ENCODE data around the gene CCDC30.

The CCDC30 gene

DNA sequence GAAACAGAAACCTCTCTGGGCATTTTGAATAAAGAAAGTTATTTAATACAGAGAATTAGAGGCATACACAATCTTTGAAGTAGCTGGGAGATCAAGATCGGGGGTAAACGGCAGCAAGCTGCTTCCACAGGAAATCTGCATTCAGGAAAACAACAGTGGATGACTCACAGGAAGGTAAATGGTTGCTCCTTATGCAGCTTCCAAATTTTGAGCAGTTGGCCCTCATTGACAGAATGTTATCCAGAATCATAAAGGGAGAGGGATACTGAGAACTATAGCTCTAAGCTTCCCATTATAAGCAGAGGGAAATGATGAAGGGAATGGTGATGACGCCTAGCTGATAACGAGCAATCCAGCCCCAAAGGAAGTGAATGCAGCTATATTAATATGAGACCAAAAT, 35.8 kb upstream of the CCDC30 start:
- Histone ChIP-seq H3K9me3 (no peaks in the 10 kb centered on the region), H3K4me1 (no peaks in the 10 kb centered on the region), H3K4me3 (no peak overlapping the region), H3K36me3 (no peaks in the 10 kb centered on the region), H3K27me3 (peaks cover 0 to 2% of the 10 kb centered on the region in 2 donors), H3K27ac (no peak overlapping the region)
- TF ChIP-seq, protein P1, sequence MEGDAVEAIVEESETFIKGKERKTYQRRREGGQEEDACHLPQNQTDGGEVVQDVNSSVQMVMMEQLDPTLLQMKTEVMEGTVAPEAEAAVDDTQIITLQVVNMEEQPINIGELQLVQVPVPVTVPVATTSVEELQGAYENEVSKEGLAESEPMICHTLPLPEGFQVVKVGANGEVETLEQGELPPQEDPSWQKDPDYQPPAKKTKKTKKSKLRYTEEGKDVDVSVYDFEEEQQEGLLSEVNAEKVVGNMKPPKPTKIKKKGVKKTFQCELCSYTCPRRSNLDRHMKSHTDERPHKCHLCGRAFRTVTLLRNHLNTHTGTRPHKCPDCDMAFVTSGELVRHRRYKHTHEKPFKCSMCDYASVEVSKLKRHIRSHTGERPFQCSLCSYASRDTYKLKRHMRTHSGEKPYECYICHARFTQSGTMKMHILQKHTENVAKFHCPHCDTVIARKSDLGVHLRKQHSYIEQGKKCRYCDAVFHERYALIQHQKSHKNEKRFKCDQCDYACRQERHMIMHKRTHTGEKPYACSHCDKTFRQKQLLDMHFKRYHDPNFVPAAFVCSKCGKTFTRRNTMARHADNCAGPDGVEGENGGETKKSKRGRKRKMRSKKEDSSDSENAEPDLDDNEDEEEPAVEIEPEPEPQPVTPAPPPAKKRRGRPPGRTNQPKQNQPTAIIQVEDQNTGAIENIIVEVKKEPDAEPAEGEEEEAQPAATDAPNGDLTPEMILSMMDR (IDR thresholded peaks at IDR 0.05) = no peak
- intact Hi-C loops (cut with DNase I; ENCODE audit: low total_unique reads) = no loop called here
- DNase-seq = no peak

DNA sequence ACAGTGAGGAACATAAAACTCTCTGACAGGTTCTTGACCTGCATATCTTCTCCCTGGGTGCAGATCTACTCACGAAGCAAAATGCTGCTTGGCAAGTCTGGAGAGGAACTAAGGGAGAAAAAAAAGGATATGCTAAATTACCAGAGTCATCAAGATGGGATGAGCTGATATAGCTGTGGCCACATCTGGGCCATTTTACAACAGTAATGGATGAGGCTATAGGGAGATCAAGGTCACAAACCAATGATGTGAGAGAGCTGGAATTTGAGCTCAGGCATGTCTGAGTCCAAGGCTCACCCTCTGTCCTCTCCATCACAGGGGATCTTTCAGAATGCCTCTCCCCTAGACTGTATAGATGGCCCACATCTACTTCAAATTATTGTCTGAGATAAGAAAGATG, 33.5 kb upstream of the CCDC30 start:
- H3K9me3 ChIP-seq = no peaks in the 10 kb centered on the region
- no peak overlapping the region for H3K27ac ChIP-seq
- TF ChIP-seq, protein P1 (IDR thresholded peaks at IDR 0.05) = no peak
- intact Hi-C loops (cut with DNase I; ENCODE audit: low total_unique reads) = no loop called here
- H3K36me3 ChIP-seq = no peaks in the 10 kb centered on the region
- H3K4me1 ChIP-seq = no peaks in the 10 kb centered on the region
- no peak for DNase-seq
- H3K27me3 ChIP-seq = no peaks in the 10 kb centered on the region
- H3K4me3 ChIP-seq = no peak overlapping the region

DNA sequence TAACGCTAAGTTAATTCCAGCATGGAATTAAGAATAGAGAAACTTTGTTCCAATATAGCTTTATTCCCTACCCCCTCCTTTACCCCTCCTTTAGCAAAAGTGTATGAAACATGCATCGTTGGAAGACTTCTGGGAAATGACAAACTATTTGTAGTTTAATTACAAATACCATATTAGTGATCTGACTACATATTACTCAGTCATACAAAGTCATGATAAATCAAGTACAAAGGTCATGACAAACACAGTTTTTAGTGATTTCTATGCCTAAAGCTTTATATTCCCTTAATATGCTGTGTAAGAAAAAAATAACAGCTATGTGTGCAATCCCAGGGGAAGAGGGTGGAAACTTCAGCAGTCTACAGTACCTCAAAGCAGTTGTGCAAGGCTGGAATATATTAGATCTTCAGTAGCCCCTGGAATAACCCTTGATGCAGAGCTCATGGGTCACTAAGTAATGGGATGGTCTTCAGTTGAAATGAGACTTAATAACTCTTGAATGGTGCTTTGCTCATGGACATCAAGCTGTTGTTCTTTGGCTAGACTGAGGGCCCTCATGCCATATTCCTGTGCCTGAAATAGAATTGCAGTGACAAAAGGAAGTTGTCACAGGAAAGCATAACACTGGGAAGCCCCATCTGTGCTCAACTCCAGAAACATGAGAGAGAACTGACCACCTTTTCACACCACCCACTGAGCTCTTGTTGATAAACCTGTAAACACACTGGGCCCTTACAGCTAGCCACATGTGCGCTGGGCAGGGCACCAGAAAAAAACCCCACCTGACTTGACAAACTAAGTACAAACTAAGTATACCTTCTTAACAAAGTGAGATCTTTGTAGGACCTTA, 32.6 kb upstream of the CCDC30 start:
- H3K36me3 ChIP-seq = no peaks in the 10 kb centered on the region
- intact Hi-C loops (cut with DNase I; ENCODE audit: low total_unique reads) = no loop called here
- no peak for DNase-seq
- H3K9me3 ChIP-seq = no peaks in the 10 kb centered on the region
- no peak overlapping the region for H3K27ac ChIP-seq
- H3K4me3 ChIP-seq = no peak overlapping the region
- H3K4me1 ChIP-seq = no peaks in the 10 kb centered on the region
- no peaks in the 10 kb centered on the region for H3K27me3 ChIP-seq
- TF ChIP-seq, protein P1 (IDR thresholded peaks at IDR 0.05) = no peak

DNA sequence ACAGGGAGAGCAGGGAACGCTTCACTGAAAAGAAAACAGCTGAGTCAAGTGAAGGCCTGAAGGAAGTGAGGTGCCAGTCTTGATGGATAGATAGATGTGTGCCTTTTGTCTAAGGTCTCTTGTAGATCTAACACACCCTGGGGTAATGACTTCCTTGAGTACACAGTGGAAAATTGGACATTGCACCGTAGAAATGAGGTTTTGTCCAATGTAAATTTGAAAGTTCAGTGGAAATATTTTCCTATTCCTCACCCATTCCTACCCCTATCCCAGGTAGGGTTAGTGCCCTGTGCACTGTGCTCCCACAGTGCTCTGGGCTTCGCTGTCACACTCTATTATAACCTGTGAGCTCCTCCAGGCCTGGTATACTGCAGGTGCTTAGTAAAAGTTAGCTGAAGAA, 31.6 kb upstream of the CCDC30 start:
- no peaks in the 10 kb centered on the region for H3K9me3 ChIP-seq
- H3K4me1 ChIP-seq = no peaks in the 10 kb centered on the region
- no peaks in the 10 kb centered on the region for H3K27me3 ChIP-seq
- no peaks in the 10 kb centered on the region for H3K36me3 ChIP-seq
- H3K4me3 ChIP-seq = no peak overlapping the region
- intact Hi-C loops (cut with DNase I; ENCODE audit: low total_unique reads) = no loop called here
- no peak for DNase-seq
- TF ChIP-seq, protein P1 (IDR thresholded peaks at IDR 0.05) = no peak
- no peak overlapping the region for H3K27ac ChIP-seq

DNA sequence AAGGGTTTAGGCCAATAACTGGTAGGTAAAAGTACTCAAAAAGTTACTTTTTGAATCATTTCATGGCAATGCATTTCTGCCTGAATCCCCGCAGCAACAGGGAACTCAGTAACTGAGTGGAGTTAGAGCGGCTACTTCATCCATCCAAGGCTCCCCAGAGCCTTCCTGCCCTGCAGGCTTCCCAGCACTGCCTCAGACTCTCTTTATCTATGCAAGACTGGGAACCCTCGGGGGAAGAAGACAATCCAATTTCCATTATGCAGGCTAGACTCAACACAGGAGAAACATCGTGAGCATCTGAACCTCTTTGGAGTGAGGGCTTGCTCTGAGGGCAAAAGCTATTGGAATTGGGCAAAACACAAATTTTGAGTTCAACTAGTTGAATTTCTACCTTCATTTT, 30.4 kb upstream of the CCDC30 start:
- Histone ChIP-seq H3K27me3 (no peaks in the 10 kb centered on the region), H3K36me3 (no peaks in the 10 kb centered on the region), H3K27ac (no peak overlapping the region), H3K9me3 (no peaks in the 10 kb centered on the region), H3K4me3 (no peak overlapping the region), H3K4me1 (no peaks in the 10 kb centered on the region)
- intact Hi-C loops (cut with DNase I; ENCODE audit: low total_unique reads) = no loop called here
- TF ChIP-seq, protein P1 (IDR thresholded peaks at IDR 0.05) = no peak
- DNase-seq = no peak

All from tibial artery (tissue), 4 donors.